ENCODE data around the gene DDX10. TPM values are rescaled to one million over a fixed set of nuclear protein-coding genes. Genes with fewer than 3 reads are reported as not detected.

The DDX10 gene
- total and polyA plus RNA-seq, 4 donors: 8.0 to 11.8 (median 9.0) TPM

GRCh38 chr11:108927791-108928545 is 263.1 kb downstream of the DDX10 start:
- H3K4me3 ChIP-seq (ENCODE audit: low read depth in 1 of 3, low read length in 3 of 3): no peak overlapping the region
- no peak overlapping the region for H3K9ac ChIP-seq (ENCODE audit: low read depth in 1 of 2, low read length in 2 of 2)
- no peak for DNase-seq (ENCODE audit: low spot score)
- no peak for TF ChIP-seq YY1 (IDR thresholded peaks at IDR 0.05)
- TF ChIP-seq EGR1 (IDR thresholded peaks at IDR 0.05; ENCODE audit: low read depth in 2 of 2): no peak
- no peak for TF ChIP-seq GABPA (IDR thresholded peaks at IDR 0.05 in 1 of 2, conservative IDR thresholded peaks at IDR 0.05 in 1 of 2)
- no peak for TF ChIP-seq RXRA (IDR thresholded peaks at IDR 0.05)
- TF ChIP-seq ZBTB33 (IDR thresholded peaks at IDR 0.05): no peak
- no peak for TF ChIP-seq HNF4A (conservative IDR thresholded peaks at IDR 0.05)
- TF ChIP-seq, protein P1, sequence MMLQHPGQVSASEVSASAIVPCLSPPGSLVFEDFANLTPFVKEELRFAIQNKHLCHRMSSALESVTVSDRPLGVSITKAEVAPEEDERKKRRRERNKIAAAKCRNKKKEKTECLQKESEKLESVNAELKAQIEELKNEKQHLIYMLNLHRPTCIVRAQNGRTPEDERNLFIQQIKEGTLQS (IDR thresholded peaks at IDR 0.05): no peak
- no peak for TF ChIP-seq HNF4G (IDR thresholded peaks at IDR 0.05)
- no peak for TF ChIP-seq JUND (IDR thresholded peaks at IDR 0.05)
- TF ChIP-seq REST (IDR thresholded peaks at IDR 0.05): no peak
- no peak for TF ChIP-seq RAD21 (IDR thresholded peaks at IDR 0.05)
- TF ChIP-seq FOXA1 (IDR thresholded peaks at IDR 0.05): no peak
- no peak for TF ChIP-seq FOXA2 (IDR thresholded peaks at IDR 0.05)
- no peak for TF ChIP-seq NR2F2 (IDR thresholded peaks at IDR 0.05)
- H3K4me1 ChIP-seq (ENCODE audit: control insufficient read depth in 4 of 4, insufficient read depth in 4 of 4, low read length in 3 of 4): no peaks in the 10 kb centered on the region
- no peaks in the 10 kb centered on the region for H3K9me3 ChIP-seq (ENCODE audit: control insufficient read depth in 4 of 4, low read length in 3 of 4)
- 94% methylated on average over 7 of the region's 7 CpGs for WGBS
- no peak overlapping the region for H3K27ac ChIP-seq (ENCODE audit: low read depth in 1 of 2, low read length in 2 of 2)
- peaks cover 0 to 2% (median 0%) of the 10 kb centered on the region in 4 donors for H3K36me3 ChIP-seq (ENCODE audit: control insufficient read depth in 4 of 4, insufficient read depth in 3 of 4, low read depth in 1 of 4, low read length in 3 of 4)
- H3K27me3 ChIP-seq (ENCODE audit: control insufficient read depth in 4 of 4, insufficient read depth in 4 of 4, low read length in 3 of 4): no peaks in the 10 kb centered on the region

GRCh38 chr11:108929241-108929640 is 264.4 kb downstream of the DDX10 start:
- Histone ChIP-seq H3K27me3 (ENCODE audit: control insufficient read depth in 4 of 4, insufficient read depth in 4 of 4, low read length in 3 of 4) (no peaks in the 10 kb centered on the region), H3K9ac (ENCODE audit: low read depth in 1 of 2, low read length in 2 of 2) (no peak overlapping the region), H3K27ac (ENCODE audit: low read depth in 1 of 2, low read length in 2 of 2) (no peak overlapping the region), H3K36me3 (ENCODE audit: control insufficient read depth in 4 of 4, insufficient read depth in 3 of 4, low read depth in 1 of 4, low read length in 3 of 4) (peaks cover 0 to 2% (median 0%) of the 10 kb centered on the region in 4 donors), H3K4me3 (ENCODE audit: low read depth in 1 of 3, low read length in 3 of 3) (no peak overlapping the region), H3K4me1 (ENCODE audit: control insufficient read depth in 4 of 4, insufficient read depth in 4 of 4, low read length in 3 of 4) (no peaks in the 10 kb centered on the region), H3K9me3 (ENCODE audit: control insufficient read depth in 4 of 4, low read length in 3 of 4) (no peaks in the 10 kb centered on the region)
- no peak for DNase-seq (ENCODE audit: low spot score)
- TF ChIP-seq FOXA1 (IDR thresholded peaks at IDR 0.05): no peak
- no peak for TF ChIP-seq NR2F2 (IDR thresholded peaks at IDR 0.05)
- TF ChIP-seq RXRA (IDR thresholded peaks at IDR 0.05): no peak
- TF ChIP-seq SP1 (IDR thresholded peaks at IDR 0.05): no peak
- TF ChIP-seq, protein P1 (IDR thresholded peaks at IDR 0.05): no peak
- TF ChIP-seq REST (IDR thresholded peaks at IDR 0.05): no peak
- no peak for TF ChIP-seq HNF4G (IDR thresholded peaks at IDR 0.05)
- TF ChIP-seq ZBTB33 (IDR thresholded peaks at IDR 0.05): no peak
- TF ChIP-seq JUND (IDR thresholded peaks at IDR 0.05): no peak
- no peak for TF ChIP-seq TAF1 (conservative IDR thresholded peaks at IDR 0.05)
- no peak for TF ChIP-seq GABPA (IDR thresholded peaks at IDR 0.05 in 1 of 2, conservative IDR thresholded peaks at IDR 0.05 in 1 of 2)
- no peak for TF ChIP-seq FOXA2 (IDR thresholded peaks at IDR 0.05)
- 100% methylated on average over 1 of the region's 1 CpG for WGBS
